ENCODE results near the gene TPX2. TPM values are rescaled to one million over a fixed set of nuclear protein-coding genes. Genes with fewer than 3 reads are reported as not detected.

TPX2 gene
- total RNA-seq, 1 experiment from 2014 or later = 248 TPM

GRCh38 chr20:31749223-31749622 is 10.1 kb downstream of the TPX2 start:
- intact Hi-C loops (cut with micrococcal nuclease; ENCODE audit: unreplicated experiment) = no loop called here
- Histone ChIP-seq H3K4me1 (ENCODE audit: control insufficient read depth, insufficient read depth, low read length) (peaks cover 10% of the 10 kb centered on the region), H3K4me3 (ENCODE audit: low read depth in 2 of 2, low read length in 2 of 2) (no peak overlapping the region), H3K27ac (ENCODE audit: low read length) (no peak overlapping the region), H3K9me3 (ENCODE audit: control insufficient read depth, insufficient read depth, low read depth, low read length) (no peaks in the 10 kb centered on the region), H3K27me3 (ENCODE audit: control insufficient read depth, insufficient read depth, low read length) (no peaks in the 10 kb centered on the region), H3K36me3 (ENCODE audit: control insufficient read depth, insufficient read depth, low read length) (peaks cover 16% of the 10 kb centered on the region)
- POLR2A ChIA-PET = interaction anchor here (0.6 to 0.7 kb wide), 3 partner anchors 170 to 937 kb away, joined by 3 to 10 read pairs (median 4); no protein-coding TSS in a partner anchor
- CTCF ChIA-PET = interaction anchor here (0.7 kb wide), 1 partner anchor 47 kb away, joined by 5 read pairs; no protein-coding TSS in a partner anchor
- TF ChIP-seq POLR2AphosphoS5 (IDR thresholded peaks at IDR 0.05; ENCODE audit: low read depth, low read length) (no peak), CTCF (IDR thresholded peaks at IDR 0.05) (no peak), REST (IDR thresholded peaks at IDR 0.05; ENCODE audit: insufficient read depth in 1 of 2, low read depth in 2 of 2, low read length in 1 of 2) (no peak), TCF7L2 (IDR thresholded peaks at IDR 0.05; ENCODE audit: low read depth, low read length) (no peak), SIN3A (IDR thresholded peaks at IDR 0.05; ENCODE audit: borderline replicate concordance, insufficient read depth, low read depth, low read length) (no peak)
- BruUV-seq (replicated peaks) = no TSS peak
- ATAC-seq = no peak
- DNase-seq (ENCODE audit: low read depth, low spot score) = no peak
- in situ Hi-C loops (cut with HindIII; ENCODE audit: low pct_unique_long_range_greater_than_20kb, low sequenced_read_pairs) = loop anchor here (10.0 kb wide), 1 partner anchor 336 kb away; no protein-coding TSS in a partner anchor

GRCh38 chr20:31751126-31751525 is 12.0 kb downstream of the TPX2 start:
- Histone ChIP-seq H3K4me3 (ENCODE audit: low read depth in 2 of 2, low read length in 2 of 2) (no peak overlapping the region), H3K36me3 (ENCODE audit: control insufficient read depth, insufficient read depth, low read length) (peaks cover 13% of the 10 kb centered on the region), H3K9me3 (ENCODE audit: control insufficient read depth, insufficient read depth, low read depth, low read length) (no peaks in the 10 kb centered on the region), H3K4me1 (ENCODE audit: control insufficient read depth, insufficient read depth, low read length) (peaks cover 4% of the 10 kb centered on the region), H3K27me3 (ENCODE audit: control insufficient read depth, insufficient read depth, low read length) (no peaks in the 10 kb centered on the region), H3K27ac (ENCODE audit: low read length) (no peak overlapping the region)
- DNase-seq (ENCODE audit: low read depth, low spot score) (no peak), ATAC-seq (no peak)
- no TSS peak for BruUV-seq (replicated peaks)
- intact Hi-C loops (cut with micrococcal nuclease; ENCODE audit: unreplicated experiment) (no loop called here), in situ Hi-C loops (cut with HindIII; ENCODE audit: low pct_unique_long_range_greater_than_20kb, low sequenced_read_pairs) (no loop called here)
- POLR2A ChIA-PET = no interaction called here
- CTCF ChIA-PET = no interaction called here
- TF ChIP-seq CTCF (IDR thresholded peaks at IDR 0.05) (no peak), POLR2AphosphoS5 (IDR thresholded peaks at IDR 0.05; ENCODE audit: low read depth, low read length) (no peak), REST (IDR thresholded peaks at IDR 0.05; ENCODE audit: insufficient read depth in 1 of 2, low read depth in 2 of 2, low read length in 1 of 2) (no peak), SIN3A (IDR thresholded peaks at IDR 0.05; ENCODE audit: borderline replicate concordance, insufficient read depth, low read depth, low read length) (no peak), TCF7L2 (IDR thresholded peaks at IDR 0.05; ENCODE audit: low read depth, low read length) (no peak)

Measured in Panc1 (cell line).